ENCODE data around the gene SLC25A51. TPM values are rescaled to one million over a fixed set of nuclear protein-coding genes. Genes with fewer than 3 reads are reported as not detected.
A peak's percentile ranks its signal among the peaks of the same experiment; 100 is the strongest.

The SLC25A51 gene
- total RNA-seq, 1 donor from 2014 or later, result 23.8 TPM

GRCh38 chr9:37924538-37924937, 20.6 kb upstream of the SLC25A51 start:
- Histone ChIP-seq H3K27ac (no peak overlapping the region), H3K9me3 (no peaks in the 10 kb centered on the region), H3K4me1 (peaks cover 39% of the 10 kb centered on the region), H3K27me3 (ENCODE audit: low read depth) (no peaks in the 10 kb centered on the region), H3K36me3 (peaks cover 12% of the 10 kb centered on the region), H3K4me3 (no peak overlapping the region)
- intact Hi-C loops (cut with DNase I), result no loop called here
- DNase-seq (no peak), ATAC-seq (no peak)
- no peak for TF ChIP-seq CTCF (IDR thresholded peaks at IDR 0.05)

- peaks cover 12% of the 10 kb centered on the region for H3K36me3 ChIP-seq
- no peak overlapping the region for H3K4me3 ChIP-seq
- H3K4me1 ChIP-seq, result peaks cover 40% of the 10 kb centered on the region
- ATAC-seq (no peak), DNase-seq (no peak)
- H3K27ac ChIP-seq, result no peak overlapping the region
- no peak for TF ChIP-seq CTCF (IDR thresholded peaks at IDR 0.05)
- H3K27me3 ChIP-seq (ENCODE audit: low read depth), result no peaks in the 10 kb centered on the region
- intact Hi-C loops (cut with DNase I), result no loop called here
- H3K9me3 ChIP-seq, result no peaks in the 10 kb centered on the region
Measured at GRCh38 chr9:37923796-37924427, 20.0 kb upstream of the SLC25A51 start.

GRCh38 chr9:37923118-37923795, 19.3 kb upstream of the SLC25A51 start:
- H3K36me3 ChIP-seq, result peaks cover 15% of the 10 kb centered on the region
- DNase-seq (no peak), ATAC-seq (no peak)
- H3K4me3 ChIP-seq, result no peak overlapping the region
- H3K27ac ChIP-seq, result no peak overlapping the region
- H3K4me1 ChIP-seq, result peaks cover 44% of the 10 kb centered on the region
- H3K27me3 ChIP-seq (ENCODE audit: low read depth), result no peaks in the 10 kb centered on the region
- TF ChIP-seq CTCF (IDR thresholded peaks at IDR 0.05), result no peak
- intact Hi-C loops (cut with DNase I), result no loop called here
- no peaks in the 10 kb centered on the region for H3K9me3 ChIP-seq

GRCh38 chr9:37922363-37923117, 18.6 kb upstream of the SLC25A51 start:
- intact Hi-C loops (cut with DNase I), result no loop called here
- no peak overlapping the region for H3K4me3 ChIP-seq
- ATAC-seq (peak; percentile 3 to 29), DNase-seq (no peak)
- no peak overlapping the region for H3K27ac ChIP-seq
- no peaks in the 10 kb centered on the region for H3K9me3 ChIP-seq
- H3K4me1 ChIP-seq, result peaks cover 49% of the 10 kb centered on the region
- peaks cover 20% of the 10 kb centered on the region for H3K36me3 ChIP-seq
- H3K27me3 ChIP-seq (ENCODE audit: low read depth), result no peaks in the 10 kb centered on the region
- TF ChIP-seq CTCF (IDR thresholded peaks at IDR 0.05), result no peak

- H3K4me1 ChIP-seq, result peaks cover 55% of the 10 kb centered on the region
- no peaks in the 10 kb centered on the region for H3K27me3 ChIP-seq (ENCODE audit: low read depth)
- H3K4me3 ChIP-seq, result no peak overlapping the region
- no peak overlapping the region for H3K27ac ChIP-seq
- DNase-seq (no peak), ATAC-seq (peak; percentile 3 to 48)
- no peaks in the 10 kb centered on the region for H3K9me3 ChIP-seq
- TF ChIP-seq CTCF (IDR thresholded peaks at IDR 0.05), result peak; percentile 14
- intact Hi-C loops (cut with DNase I), result no loop called here
- H3K36me3 ChIP-seq, result peaks cover 20% of the 10 kb centered on the region
Measured at GRCh38 chr9:37921546-37922300, 17.8 kb upstream of the SLC25A51 start.
